HFFc6 (cell line): ENCODE results near the gene GRHL3. TPM values are rescaled to one million over a fixed set of nuclear protein-coding genes. Genes with fewer than 3 reads are reported as not detected.
"Not testable (repeated sequence)": the region's sequence is repeated elsewhere in the genome, so short reads cannot be mapped to it uniquely, and the experiment has no call there.

Experiments used
- DNase-seq: peaks from one replicate; pipeline ENCODE4 v3.0.0-alpha.2; 2018
- H3K27ac Mint-ChIP-seq: 2 replicates; pipeline ENCODE4 v1.8.0; 2020; ENCODE audit warnings: mild to moderate bottlenecking, mixed read lengths
- H3K27me3 Mint-ChIP-seq: 2 replicates; pipeline ENCODE4 v1.8.0; 2021; ENCODE audit warnings: mild to moderate bottlenecking, moderate library complexity, mixed read lengths; ENCODE audit not compliant: insufficient read depth
- H3K36me3 Mint-ChIP-seq: 2 replicates; pipeline ENCODE4 v1.8.0; 2021; ENCODE audit warnings: low read depth, mixed read lengths
- H3K4me1 Mint-ChIP-seq: 2 replicates; pipeline ENCODE4 v1.8.0; 2020; ENCODE audit warnings: low read depth, mixed read lengths
- H3K4me3 Mint-ChIP-seq: 2 replicates; pipeline ENCODE4 v1.8.0; 2020; ENCODE audit warnings: mild to moderate bottlenecking, moderate library complexity, mixed read lengths
- H3K9me3 Mint-ChIP-seq: 2 replicates; pipeline ENCODE4 v1.8.0; 2020; ENCODE audit warnings: mild to moderate bottlenecking, mixed read lengths
- CTCF ChIP-seq: fragments of 200-600 bp; sonication (generic); IDR thresholded peaks from 2 replicates; pipeline ENCODE4 v1.5.0; 2021; ENCODE audit warnings: antibody characterized with exemption, mild to moderate bottlenecking
- total RNA-seq, 6 experiments: library from RNA; stranded (reverse); fragmentation: NEBNext Ultra II Directional; extraction: Animal tissue kit (Norgen Biotek cat#: 25700); gene quantifications; 2 replicates in 1 of 6; 3 replicates in 5 of 6; pipeline ENCODE4 v1.2.3, GENCODE V29; 2021

GRHL3 gene
- total RNA-seq, 6 experiments from 2014 or later: not detected

DNA sequence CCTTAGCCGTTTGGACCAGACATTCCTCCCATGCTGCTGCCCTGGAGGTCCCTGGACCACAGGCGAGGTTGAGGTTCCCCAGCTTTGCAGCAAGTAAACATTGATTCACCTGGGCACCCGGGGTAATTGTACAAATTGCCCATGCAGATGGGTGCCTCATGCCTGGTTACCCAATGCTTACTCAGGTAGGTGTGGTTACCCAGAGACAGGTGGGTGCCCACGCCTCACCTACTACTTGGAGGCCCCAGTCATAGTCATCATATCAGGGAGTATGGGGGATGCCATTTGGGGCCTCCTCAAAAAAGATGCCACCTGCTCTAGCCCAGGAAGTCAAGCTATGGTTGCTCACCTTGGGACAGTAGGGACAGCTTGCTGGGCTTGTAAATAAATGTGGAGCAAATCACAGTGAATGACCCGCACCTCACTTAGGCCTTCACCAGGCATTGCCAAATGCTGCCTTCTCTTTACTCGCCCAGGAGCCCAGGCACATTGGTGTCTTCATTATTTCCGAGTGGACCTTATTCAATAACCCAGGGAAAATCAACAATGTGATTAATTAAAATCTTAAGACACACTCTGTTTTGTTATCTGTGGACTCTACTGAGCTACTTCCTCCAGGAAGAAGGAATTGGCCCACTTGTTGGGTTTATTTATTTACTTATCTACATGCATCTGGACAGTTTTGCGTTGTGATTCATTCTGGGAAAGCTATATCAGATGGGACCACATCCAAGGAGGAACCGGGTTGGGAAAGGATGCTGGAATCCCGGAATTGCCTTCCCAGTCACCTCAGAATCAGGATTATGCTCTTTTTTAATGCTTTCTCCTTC lies 35.6 kb upstream of the GRHL3 start:
- no peak for TF ChIP-seq CTCF
- Mint-ChIP-seq H3K27me3 (peaks cover 23% of the 10 kb centered on the region), H3K27ac (no peak overlapping the region), H3K36me3 (no peaks in the 10 kb centered on the region), H3K9me3 (no peaks in the 10 kb centered on the region), H3K4me1 (peaks cover 21% of the 10 kb centered on the region), H3K4me3 (no peak overlapping the region)
- peak; percentile 85 for DNase-seq

DNA sequence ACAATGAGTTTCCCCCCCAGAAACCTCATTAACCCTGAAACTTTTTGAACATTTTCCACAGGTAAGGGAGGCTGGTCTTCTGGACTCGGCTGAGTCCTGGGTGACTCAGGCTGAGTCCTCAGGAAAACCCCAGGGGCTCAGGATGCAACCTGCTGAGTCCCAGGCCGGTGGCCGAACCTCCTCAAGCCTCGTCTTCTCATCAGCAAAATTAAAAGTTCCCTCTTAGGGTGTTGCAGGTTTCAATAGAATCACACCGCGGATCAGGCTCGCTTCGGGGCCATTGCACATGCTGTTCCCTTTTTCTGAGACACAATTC lies 35.0 kb upstream of the GRHL3 start:
- no peak overlapping the region for H3K4me3 Mint-ChIP-seq
- H3K36me3 Mint-ChIP-seq: no peaks in the 10 kb centered on the region
- H3K27ac Mint-ChIP-seq: no peak overlapping the region
- H3K27me3 Mint-ChIP-seq: peaks cover 21% of the 10 kb centered on the region
- no peaks in the 10 kb centered on the region for H3K9me3 Mint-ChIP-seq
- peaks cover 21% of the 10 kb centered on the region for H3K4me1 Mint-ChIP-seq
- no peak for DNase-seq
- TF ChIP-seq CTCF: no peak

DNA sequence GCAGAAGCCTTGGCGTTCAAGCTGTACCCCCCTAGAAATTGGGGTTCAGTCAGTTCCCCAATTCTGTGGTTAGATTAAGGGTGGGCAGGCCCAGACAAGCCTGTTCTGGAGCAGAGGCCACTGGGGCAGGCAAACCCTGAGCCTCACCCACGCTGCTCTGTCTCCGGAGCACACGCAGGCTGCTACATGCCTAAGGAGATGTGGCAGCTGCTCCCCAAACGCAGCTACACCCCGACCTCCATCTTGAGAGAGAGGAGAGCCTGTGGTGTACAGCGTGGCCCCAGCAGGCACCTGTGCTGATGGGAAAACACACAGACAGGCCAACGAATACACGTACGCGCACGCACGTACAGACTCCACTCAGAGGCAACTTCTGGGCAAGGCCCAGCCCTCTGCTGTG lies 33.9 kb upstream of the GRHL3 start:
- Mint-ChIP-seq H3K27ac (no peak overlapping the region), H3K36me3 (no peaks in the 10 kb centered on the region), H3K9me3 (no peaks in the 10 kb centered on the region), H3K27me3 (peaks cover 20% of the 10 kb centered on the region), H3K4me3 (no peak overlapping the region), H3K4me1 (peaks cover 28% of the 10 kb centered on the region)
- TF ChIP-seq CTCF: no peak
- no peak for DNase-seq

DNA sequence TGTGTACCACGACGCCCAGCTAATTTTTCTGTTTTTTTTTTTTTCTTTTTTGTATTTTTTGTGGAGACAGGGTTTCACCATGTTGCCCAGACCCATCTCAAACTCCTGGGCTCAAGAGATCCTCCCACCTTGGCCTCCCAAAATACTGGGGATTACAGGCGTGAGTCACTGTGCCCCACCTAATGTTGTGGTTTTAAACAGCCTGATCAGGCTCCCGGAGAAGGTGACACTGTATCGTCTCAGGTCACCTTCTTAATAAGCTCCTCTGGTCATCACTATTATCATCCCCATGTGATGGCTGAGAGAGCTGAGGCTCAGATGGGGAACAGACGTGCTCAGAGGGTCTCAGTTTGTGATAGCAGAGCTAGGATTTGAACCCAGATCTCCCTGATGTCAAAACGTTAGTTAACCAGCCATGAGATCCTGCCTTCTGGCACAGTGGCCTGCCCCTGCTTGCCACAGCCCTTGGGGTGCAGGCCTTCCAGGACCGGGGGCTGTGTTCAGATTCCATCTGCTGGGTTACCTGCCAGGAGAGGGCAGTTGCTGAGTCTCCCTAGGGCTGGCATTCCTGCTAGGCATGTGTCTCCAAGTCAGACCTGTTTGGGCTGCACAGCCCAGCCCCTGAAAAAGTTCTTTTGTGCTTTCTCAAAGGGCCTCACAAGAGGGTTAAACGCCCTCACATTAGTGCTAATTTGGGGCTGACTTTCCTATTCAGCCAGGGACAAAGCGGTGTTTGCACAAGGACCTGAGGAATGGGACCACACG lies 32.7 kb upstream of the GRHL3 start:
- TF ChIP-seq CTCF: no peak
- Mint-ChIP-seq H3K9me3 (no peaks in the 10 kb centered on the region), H3K4me3 (no peak overlapping the region), H3K36me3 (no peaks in the 10 kb centered on the region), H3K27me3 (peaks cover 20% of the 10 kb centered on the region), H3K27ac (no peak overlapping the region), H3K4me1 (peaks cover 28% of the 10 kb centered on the region)
- DNase-seq: no peak

DNA sequence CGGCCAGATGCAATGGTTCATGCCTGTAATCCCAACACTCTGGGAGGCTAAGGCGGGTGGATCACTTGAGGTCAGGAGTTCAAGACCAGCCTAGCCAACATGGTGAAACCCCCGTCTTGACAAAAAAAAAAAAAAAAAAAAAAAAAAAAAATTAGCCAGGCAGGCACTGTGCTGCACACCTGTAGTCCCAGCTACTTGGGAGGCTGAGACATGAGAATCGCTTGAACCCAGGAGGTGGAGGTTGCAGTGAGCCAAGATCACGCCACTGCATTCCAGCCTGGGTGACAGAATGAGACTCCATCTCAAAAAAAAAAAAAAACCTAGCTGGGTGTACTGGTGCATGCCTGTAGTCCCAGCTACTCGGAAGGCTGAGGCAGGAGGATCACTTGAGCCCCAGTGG lies 31.4 kb upstream of the GRHL3 start:
- not testable (repeated sequence) for DNase-seq, H3K9me3 Mint-ChIP-seq, H3K27ac Mint-ChIP-seq, H3K4me3 Mint-ChIP-seq, H3K36me3 Mint-ChIP-seq
- Mint-ChIP-seq H3K27me3 (peaks cover 23% of the 10 kb centered on the region), H3K4me1 (peaks cover 28% of the 10 kb centered on the region)

- H3K4me3 Mint-ChIP-seq: no peak overlapping the region
- no peaks in the 10 kb centered on the region for H3K9me3 Mint-ChIP-seq
- TF ChIP-seq CTCF: no peak
- peaks cover 18% of the 10 kb centered on the region for H3K27me3 Mint-ChIP-seq
- DNase-seq: no peak
- peaks cover 23% of the 10 kb centered on the region for H3K4me1 Mint-ChIP-seq
- no peak overlapping the region for H3K27ac Mint-ChIP-seq
- H3K36me3 Mint-ChIP-seq: no peaks in the 10 kb centered on the region
These were observed 30.7 kb upstream of the GRHL3 start for GRCh38 chr1:24288479-24288878.
